ENCODE measurements around the gene SCNM1.

DNA sequence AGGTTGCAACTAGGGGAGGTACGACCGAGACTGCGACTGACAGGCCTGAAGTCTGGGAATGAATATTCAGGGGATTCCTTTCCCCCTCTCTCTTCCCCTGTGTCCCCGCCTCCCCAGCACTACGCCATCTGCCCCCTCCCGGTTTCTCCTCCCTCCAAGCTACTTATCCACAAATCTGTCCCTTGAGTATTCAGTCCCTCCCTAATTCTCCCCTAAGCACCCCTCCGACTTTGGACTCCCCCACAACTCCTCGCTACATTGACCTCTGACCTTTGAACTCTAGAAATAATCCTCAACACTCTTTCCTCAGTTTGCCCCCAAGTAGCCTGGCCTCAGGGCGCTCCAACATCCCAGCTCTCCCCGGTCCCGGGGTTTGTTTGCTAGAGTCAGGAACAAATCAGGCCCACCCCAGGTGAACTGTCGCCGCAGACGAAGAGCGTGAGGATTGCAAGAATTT is 635 bp upstream of the SCNM1 start:
- TF ChIP-seq EZH2 (IDR thresholded peaks at IDR 0.05; ENCODE audit: low read depth, unreplicated experiment) (no peak), REST (IDR thresholded peaks at IDR 0.05; ENCODE audit: unreplicated experiment) (no peak), EZH2phosphoT487 (IDR thresholded peaks at IDR 0.05; ENCODE audit: unreplicated experiment) (no peak), JUNB (IDR thresholded peaks at IDR 0.05; ENCODE audit: unreplicated experiment) (no peak), POLR2AphosphoS5 (IDR thresholded peaks at IDR 0.05; ENCODE audit: low read depth) (peak; percentile 41; the same call in 1 of the 2 replicates), STAT1 (IDR thresholded peaks at IDR 0.05; ENCODE audit: unreplicated experiment) (no peak), CREB1 (CRISPR knock-in tag; IDR thresholded peaks at IDR 0.05; ENCODE audit: low read depth) (peak; percentile 64), ZNF114 (CRISPR knock-in tag; IDR thresholded peaks at IDR 0.05) (no peak), NANOG (IDR thresholded peaks at IDR 0.05; ENCODE audit: borderline replicate concordance) (no peak), ZNF331 (CRISPR knock-in tag; IDR thresholded peaks at IDR 0.05; ENCODE audit: low read depth) (no peak), ZNF462 (CRISPR knock-in tag; IDR thresholded peaks at IDR 0.05) (no peak)
- TF ChIP-seq, protein P1, sequence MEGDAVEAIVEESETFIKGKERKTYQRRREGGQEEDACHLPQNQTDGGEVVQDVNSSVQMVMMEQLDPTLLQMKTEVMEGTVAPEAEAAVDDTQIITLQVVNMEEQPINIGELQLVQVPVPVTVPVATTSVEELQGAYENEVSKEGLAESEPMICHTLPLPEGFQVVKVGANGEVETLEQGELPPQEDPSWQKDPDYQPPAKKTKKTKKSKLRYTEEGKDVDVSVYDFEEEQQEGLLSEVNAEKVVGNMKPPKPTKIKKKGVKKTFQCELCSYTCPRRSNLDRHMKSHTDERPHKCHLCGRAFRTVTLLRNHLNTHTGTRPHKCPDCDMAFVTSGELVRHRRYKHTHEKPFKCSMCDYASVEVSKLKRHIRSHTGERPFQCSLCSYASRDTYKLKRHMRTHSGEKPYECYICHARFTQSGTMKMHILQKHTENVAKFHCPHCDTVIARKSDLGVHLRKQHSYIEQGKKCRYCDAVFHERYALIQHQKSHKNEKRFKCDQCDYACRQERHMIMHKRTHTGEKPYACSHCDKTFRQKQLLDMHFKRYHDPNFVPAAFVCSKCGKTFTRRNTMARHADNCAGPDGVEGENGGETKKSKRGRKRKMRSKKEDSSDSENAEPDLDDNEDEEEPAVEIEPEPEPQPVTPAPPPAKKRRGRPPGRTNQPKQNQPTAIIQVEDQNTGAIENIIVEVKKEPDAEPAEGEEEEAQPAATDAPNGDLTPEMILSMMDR (conservative IDR thresholded peaks at IDR 0.05; ENCODE audit: low read depth in 2 of 2), result no peak
- TF ChIP-seq, protein P2, sequence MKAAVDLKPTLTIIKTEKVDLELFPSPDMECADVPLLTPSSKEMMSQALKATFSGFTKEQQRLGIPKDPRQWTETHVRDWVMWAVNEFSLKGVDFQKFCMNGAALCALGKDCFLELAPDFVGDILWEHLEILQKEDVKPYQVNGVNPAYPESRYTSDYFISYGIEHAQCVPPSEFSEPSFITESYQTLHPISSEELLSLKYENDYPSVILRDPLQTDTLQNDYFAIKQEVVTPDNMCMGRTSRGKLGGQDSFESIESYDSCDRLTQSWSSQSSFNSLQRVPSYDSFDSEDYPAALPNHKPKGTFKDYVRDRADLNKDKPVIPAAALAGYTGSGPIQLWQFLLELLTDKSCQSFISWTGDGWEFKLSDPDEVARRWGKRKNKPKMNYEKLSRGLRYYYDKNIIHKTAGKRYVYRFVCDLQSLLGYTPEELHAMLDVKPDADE (IDR thresholded peaks at IDR 0.05), result no peak

Data from GM23338 (cell line).